ENCODE measurements around the gene BAZ2A.
"Not testable (repeated sequence)": the region's sequence is repeated elsewhere in the genome, so short reads cannot be mapped to it uniquely, and the experiment has no call there.

BAZ2A gene

DNA sequence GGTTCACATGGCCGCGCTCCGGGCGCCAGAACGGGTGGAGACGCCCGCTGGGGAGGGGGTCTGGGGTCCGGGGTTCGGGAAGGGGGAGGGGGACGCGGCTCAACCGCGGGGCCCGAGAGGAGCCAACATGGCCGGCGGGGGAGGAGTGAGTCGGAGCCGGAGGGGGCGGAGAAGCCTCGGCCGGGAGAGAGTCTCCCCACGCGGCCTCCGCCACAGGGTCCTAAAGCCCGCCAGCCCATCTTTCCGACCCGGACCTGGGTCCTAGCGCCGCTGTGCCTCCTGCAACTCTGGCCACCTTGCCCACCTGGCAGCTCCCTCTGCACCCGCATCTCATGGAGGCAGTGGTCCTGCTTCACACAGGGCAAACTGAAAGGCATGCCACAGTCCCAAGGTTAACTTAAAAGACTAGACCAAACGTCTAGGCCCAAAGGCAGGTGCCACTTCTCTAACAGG, at the start of gene BAZ2A:
Gene BAZ2A, minus strand, starts transcription at position 147 of the 453 bp plus-strand sequence. CDS start 12,796 bp downstream, outside the sequence.
- peak; percentile 83 to 84 for DNase-seq (ENCODE audit: low read depth in 2 of 2)

DNA sequence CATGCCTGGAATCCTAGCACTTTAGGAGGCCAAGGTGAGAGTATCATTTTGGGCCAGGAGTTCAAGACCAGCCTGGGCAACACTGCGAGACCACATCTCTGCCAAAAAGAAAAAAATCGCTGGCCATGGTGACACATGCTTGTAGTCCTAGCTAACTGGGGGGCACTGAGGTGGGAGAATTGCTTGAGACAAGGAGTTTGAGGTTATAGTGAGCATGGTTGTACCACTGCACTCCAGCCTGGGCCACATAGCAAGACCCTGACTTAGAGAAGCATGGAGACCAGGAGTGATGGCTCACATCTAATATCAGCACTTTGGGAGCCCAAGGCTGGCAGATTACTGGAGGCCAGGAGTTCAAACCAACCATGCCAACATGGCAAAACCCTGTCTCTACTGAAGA, 48.7 kb upstream of the BAZ2A start:
- DNase-seq (ENCODE audit: low read depth in 2 of 2) = no peak

DNA sequence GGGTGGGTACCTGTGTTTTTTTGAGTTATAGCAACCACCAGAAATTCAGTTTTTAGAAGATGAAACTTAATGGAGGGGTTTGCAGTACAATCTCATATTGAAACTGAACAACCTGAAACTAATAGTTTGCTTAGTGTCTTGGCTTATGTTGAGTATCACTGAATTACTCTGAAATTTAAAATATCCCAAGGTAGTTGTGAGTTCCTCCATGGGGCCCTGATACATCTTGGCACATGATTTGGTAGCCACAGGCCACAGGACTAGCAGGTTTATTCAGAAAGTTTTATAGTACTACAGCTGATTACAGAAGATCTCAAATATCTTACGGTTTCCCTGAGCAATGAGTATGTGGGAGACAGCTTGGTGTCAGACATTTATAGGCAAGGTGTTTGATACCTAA, 47.6 kb upstream of the BAZ2A start:
- no peak for DNase-seq (ENCODE audit: low read depth in 2 of 2)

DNA sequence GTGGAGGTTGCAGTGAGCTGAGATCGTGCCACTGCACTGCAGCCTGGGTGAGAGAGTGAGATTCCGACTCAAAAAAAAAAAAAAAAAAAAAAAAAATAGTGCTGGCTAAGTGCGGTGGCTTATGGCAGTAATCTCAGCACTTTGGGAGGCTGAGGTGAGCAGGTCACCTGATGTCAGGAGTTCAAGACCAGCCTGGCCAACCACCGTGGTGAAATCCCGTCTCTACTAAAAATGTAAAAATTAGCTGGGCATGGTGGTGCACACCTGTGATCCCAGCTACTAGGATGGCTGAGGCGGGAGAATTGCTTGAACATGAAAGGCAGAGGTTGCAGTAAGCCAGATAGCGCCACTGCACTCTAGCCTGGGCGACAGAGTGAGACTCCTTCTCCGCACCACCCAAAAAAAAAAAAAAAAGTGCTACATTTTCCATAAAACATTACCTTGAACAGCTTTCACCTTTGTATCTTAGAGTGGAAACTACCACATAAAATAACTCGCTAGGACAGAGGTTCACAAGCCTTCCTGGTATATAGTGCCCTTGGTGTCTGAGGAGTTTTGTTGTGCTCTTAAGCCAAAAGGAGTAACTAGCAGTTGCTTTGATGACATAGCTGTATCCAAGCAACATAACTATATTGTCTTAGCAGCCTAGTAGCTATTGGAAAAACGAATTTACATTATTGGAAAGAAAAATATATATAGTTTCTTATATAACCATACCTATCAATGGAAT, 46.9 kb upstream of the BAZ2A start:
- no peak for DNase-seq (ENCODE audit: low read depth in 2 of 2)

DNA sequence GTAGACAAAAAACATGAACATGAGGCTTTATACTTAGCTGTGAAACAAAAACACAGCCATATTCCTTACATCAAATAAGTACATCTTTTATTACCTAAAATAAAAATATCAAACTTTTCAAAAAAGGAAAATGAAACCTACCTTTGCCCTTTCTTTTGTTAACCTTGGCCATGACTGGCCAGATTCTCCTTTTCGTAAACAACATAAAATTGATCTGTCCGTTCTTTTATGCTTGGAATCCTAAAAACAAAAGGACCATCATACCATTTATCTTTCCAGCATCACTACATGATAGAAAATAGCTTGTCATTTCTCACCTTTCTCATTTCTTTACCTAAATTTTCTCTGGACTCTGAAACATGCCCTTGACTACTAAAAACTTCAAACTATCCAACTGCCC, 41.5 kb upstream of the BAZ2A start:
- DNase-seq (ENCODE audit: low read depth in 2 of 2) = no peak

DNA sequence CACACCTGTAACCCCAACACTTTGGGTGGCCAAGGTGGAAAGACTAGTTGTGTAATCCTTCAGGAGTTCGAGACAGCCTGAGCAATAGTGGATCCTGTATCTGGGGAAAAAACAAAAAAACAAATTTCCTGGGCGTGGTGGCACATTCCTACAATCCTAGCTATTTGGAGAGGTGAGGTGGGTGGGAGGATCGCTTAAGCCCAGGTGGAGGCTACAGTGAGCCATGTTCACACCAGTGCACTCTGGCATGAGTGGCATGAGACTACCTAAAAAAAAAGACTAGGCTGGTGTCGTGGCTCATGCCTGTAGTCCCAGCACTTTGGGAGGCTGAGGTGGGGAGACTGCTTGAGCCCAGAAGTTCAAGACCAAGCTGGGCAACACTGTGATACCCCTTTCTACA, 40.7 kb upstream of the BAZ2A start:
- DNase-seq (ENCODE audit: low read depth in 2 of 2) = no peak

DNA sequence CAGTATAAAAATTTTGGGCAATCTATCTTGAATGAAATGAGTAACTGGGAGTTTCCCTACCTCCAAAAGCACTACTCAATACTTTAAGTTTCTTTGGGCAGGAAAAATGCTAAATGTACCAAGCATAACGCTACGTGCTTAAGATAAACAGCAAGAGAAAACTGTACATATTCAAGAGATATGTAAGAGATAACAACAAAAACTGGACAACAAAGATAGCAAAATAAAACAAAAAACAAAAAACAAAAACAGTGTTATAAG, 38.0 kb upstream of the BAZ2A start:
- DNase-seq (ENCODE audit: low read depth in 2 of 2) = no peak

DNA sequence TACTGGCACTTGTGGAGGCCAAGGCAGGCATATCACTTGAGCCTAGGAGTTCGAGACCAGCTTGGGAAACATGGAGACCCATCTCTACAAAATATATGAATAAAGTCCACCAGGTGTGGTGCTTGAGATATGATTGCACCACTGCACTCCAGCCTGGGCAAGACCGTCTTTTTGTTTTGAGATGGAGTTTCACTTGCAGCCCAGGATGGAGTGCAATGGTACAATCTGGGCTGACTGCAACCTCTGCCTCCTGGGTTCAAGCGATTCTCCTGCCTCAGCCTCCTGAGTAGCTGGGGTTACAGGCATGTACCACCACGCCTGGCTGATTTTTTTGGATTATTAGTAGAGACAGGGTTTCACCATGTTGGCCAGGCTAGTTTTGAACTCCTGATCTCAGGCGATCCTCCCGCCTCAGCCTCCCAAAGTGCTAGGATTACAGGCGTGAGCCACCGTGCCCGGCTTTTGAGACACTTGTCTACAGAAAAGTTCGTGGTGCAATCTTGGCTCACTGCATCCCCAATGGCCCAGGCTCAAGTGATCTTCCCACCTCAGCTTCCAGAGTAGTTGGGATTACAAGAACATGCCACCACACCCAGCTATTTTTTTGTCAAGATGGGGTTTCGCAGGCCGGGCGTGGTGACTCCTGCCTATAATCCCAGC, 32.0 kb upstream of the BAZ2A start:
- DNase-seq (ENCODE audit: low read depth in 2 of 2) = no peak

DNA sequence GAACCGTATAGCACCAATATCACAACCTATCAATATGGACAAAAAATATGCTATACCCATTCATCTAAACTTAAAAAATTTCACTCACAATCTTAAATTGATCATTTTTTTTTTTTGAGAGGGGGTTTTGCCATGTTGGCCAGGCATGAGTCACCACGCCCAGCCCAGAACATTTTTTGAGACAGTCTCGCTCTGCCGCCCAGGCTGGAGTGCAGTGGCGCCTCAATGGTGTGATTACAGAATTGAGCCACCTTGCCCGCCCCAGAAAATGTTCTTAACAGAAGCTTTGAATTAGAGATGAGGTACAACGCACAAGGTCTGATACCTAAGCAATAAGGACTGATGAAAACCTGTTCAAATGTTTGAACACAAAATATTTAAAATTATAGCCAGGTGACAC, 31.4 kb upstream of the BAZ2A start:
- DNase-seq (ENCODE audit: low read depth in 2 of 2) = no peak

DNA sequence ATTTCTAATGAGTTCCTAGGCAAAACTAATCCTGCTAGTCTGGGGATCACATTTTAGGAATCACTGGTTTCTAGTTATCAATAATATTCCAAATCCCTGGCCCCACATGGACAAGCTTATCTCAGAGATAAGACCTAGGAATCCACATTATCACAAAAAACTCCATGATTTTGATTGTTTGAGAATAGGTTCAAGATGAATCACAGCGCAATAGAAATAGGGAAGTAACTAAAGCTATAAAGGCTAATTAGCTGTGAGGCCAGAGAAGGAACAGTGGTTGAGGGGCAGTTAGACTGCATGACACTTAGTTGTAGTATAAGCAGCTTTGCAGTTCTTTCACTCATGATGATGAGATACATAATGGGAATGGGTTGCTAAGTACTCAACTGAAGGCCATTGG, 28.8 kb upstream of the BAZ2A start:
- no peak for DNase-seq (ENCODE audit: low read depth in 2 of 2)

DNA sequence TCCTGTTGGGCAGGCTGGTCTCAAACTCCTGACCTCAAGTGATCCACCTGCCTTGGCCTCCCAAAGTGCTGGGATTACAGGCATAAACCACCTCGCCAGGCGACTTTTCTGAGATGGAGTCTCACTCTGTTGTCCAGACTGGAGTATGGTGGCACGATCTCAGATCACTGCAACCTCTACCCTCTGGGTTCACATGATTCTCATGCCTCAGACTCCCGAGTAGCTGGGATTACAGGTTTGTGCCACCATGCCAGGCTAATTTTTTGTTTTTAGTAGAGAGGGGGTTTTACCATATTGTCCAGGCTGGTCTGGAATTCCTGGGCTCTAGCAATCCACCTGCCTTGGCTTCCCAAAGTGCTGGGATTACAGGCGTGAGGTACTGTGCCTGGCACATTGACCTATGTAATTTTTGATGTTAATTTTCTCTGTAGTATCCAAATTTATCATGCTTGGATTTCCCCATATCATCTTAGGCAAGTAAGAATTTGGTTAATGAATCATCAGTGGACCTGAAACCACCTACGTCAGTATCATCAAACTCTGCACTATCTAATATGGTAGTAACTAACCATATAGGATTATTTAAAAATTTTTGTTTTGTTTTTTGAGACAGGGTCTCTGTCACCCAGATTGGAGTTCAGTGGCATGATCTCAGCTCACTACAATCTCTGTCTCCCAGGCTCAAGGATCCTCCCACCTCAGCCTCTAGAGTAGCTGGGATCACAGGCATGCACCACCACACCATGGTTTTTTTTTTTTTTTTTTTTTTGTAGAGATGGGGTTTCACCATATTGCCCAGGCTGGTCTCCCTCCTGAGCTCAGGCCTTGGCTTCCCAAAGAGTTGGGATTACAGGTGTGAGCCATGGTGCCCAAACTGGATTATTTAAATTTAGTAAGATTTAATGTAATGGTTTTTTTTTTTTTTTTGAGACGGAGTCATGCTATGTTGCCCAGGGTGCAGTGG, 27.6 kb upstream of the BAZ2A start:
- DNase-seq (ENCODE audit: low read depth in 2 of 2) = no peak

DNA sequence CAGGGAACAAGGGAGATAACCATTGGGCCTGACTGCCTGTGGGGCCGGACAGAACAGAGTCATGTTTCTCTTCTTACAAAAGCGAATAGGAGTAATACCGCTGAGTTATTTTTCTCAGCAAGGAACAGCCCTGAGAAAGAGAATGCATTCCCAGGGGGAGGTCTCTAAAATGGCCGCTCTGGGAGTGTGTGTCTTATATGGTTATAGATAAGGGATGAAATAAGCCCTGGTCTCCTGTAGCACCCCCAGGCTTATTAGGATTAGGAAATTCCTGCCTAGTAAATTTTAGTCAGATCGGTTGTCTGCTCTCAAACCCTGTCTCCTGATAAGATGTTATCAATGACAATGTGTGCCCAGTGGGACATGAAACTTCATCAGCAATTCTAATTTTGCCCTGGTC, 23.7 kb upstream of the BAZ2A start:
- not testable (repeated sequence) for DNase-seq (ENCODE audit: low read depth in 2 of 2)

DNA sequence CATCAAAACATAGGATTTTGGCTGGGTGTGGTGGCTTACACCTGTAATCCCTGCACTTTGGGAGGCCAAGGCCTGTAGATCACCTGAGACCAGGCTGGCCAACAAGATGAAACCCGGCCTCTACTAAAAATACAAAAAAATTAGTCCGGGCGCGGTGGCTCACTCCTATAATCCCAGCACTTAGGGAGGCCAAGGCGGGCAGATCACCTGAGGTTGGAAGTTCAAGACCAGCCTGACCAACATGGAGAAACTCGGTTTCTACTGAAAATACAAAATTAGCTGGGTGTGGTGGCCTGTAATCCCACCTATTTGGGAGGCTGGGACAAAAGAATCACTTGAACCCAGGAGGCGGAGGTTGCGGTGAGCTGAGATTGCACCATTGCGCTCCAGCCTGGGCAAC, 17.9 kb upstream of the BAZ2A start:
- DNase-seq (ENCODE audit: low read depth in 2 of 2) = not testable (repeated sequence)

DNA sequence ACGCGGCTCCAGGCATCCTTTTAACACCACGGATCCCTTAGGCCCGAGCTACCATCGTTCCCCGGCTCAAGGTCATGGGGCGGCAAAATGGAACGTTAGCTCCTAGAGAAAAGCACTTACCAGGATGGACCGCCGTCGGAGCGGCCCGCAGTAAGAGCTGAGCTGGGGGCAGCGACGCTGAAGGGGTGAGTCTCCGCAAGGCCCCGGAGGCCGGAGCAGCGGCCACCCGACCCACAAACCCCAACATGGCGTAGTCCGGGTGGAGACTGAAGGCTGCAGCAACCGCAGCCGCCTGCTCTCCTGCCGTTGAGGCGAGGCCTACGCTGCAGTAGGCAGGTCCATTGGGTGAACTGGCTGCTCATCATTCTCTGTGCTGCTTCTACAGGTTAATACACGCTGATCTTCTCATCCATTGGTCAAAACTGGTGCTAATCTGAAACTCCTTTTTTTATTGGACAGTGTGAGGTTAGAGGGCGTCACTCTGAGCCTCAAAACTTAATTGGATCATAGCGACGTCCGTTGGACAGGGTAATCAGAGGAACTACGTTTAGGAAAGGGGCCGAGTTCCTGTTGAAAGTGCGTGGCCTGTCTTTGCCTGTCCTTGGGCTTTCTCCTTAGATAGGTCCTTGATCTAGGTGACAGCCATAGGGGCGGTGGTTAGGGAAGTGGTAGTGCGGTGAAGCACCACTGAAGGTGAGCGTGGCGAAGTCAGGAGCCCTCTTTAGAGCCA, 15.8 kb upstream of the BAZ2A start, which contains the start of gene ATP5F1B:
Gene ATP5F1B, minus strand, starts transcription at position 268 of the 730 bp plus-strand sequence. Its CDS starts 21 bp downstream, at position 247.
- DNase-seq (ENCODE audit: low read depth in 2 of 2) = peak; percentile 77 to 90

DNA sequence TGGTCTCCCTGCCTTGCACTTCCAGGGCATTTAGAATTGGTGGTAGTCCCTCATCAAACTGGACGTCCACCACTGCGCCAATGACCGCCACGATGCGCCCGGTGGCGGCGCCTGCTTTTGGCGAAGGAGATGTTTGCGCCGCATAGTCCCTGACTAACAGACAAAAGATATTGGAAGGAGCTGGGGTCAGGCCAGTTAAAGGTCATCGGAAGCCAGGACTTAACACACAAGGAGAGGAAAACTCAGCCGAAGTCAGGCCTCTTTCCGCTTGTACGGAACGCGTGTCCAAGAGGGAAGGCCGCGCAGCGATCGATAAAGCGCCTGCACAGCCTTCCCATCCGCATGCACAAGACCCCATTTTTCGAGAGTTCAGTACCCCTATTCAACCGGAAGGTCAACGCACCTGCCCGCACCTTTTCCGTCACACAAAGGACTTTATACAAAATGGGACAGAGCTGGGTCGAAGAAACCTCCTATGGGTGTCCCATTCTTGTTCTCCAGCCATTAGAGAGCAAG, 15.1 kb upstream of the BAZ2A start:
- DNase-seq (ENCODE audit: low read depth in 2 of 2) = no peak

DNA sequence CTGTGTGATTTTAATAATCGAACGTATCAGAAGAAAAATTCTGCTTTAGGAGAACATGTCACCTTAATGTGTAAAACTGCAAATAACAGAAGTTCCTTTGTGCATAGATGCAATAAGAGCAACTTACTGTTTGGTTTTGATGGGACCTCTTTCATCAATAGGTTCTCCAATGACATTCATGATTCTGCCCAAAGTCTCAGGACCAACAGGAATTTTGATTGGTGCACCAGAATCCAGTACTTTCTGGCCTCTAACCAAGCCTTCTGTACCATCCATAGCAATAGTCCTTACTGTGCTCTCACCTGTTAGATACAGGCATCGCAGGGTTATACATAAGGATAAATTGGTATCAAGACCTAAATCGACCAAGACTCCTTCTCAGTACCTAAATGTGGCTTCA, 14.5 kb upstream of the BAZ2A start:
- no peak for DNase-seq (ENCODE audit: low read depth in 2 of 2)

DNA sequence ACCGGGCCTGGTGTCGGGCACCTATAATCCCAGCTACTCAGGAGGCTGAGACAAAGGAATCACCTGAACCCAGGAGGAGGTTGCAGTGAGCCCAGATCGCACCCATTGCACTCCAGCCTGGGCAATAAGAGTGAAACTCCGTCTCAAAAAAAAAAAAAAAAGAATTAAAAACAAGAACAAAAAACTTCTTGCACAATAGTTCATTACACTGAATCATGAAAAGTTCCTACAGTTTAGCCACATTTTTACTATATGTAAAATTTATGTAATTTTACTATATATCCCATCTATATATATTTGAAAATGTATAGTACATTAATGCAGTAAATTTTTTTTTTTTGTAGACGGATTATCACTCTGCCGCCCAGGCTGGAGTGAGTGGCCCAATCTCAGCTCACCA, 11.1 kb upstream of the BAZ2A start:
- no peak for DNase-seq (ENCODE audit: low read depth in 2 of 2)

DNA sequence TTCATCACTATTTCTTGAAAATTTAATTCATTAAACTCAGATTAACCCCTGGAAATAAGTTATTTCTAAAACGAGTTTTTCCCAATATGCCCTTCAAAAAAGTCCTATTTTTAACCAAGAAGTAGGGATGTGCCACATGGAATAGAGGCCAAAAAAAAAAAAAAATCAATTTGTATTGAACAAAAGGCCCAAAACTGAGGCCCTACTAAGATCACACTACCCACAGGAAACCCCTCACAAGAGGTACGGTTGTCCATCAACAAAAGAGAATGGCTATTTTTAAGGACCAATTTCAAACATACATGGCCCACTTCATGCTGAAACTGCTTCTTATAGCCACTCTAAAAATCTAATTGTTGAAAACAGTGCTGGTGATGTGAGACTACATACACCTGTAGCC, 7.5 kb upstream of the BAZ2A start:
- DNase-seq (ENCODE audit: low read depth in 2 of 2) = no peak

DNA sequence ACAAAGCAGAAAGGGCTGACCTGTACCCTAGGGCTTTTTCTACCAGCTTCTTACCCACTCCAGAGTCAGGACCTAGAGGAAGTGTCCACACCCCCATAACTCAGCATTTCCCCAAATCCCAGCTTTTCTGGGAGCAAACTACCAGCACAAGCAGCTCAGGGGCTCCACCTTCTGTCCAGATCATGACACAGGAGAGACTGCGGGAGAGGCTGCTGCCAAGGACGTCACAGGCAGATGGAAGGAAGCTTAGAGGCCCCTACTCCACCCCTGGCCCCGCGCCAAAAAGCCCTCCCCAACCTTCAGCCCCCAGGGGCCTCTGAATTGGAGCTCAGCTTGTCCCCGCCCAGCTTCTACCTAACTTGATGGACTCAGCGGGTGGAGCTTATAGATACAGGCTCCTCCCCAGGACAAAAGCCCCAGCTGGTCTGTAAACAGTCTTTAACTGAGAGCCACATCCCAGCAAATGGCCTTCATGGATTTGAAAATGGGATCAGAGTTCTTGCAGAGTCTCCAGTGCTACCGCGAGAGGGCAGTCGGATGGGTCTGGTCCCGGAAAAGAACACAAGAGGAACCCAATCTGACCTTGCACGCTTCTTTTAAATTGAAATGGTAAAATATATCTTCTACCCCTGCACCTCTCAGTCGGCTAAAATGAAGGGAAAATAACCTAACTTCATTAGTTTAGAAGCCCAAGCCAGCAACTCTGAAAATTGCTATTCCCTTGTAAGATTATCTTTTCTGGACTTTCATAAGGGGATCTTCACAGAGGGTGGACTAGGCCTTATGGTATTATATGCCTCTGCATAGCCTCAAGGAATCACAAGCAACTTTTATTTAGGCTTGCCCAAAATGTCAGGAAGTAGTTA, 6.8 kb upstream of the BAZ2A start:
- DNase-seq (ENCODE audit: low read depth in 2 of 2) = peak; percentile 86 to 91

All from stimulated activated CD4-positive, alpha-beta T cell treated with anti-CD3 and anti-CD28 coated beads, Interleukin-4, amount 100 ng/mL, for 48 hours (primary cell).